OCI-LY3 (cell line): ENCODE measurements around the gene NINL.

Experiments used
- H2AFZ ChIP-seq: fragments of 200-600, 300-600 bp; shearing (Covaris generic); 2 replicates; pipeline ENCODE4 v1.6.0; 2014; ENCODE audit warnings: antibody characterized with exemption, low read depth, low read length
- H3K27ac ChIP-seq: fragments of 200-600, 300-600 bp; sonication (generic); 2 replicates; pipeline ENCODE4 v1.5.1; 2014; ENCODE audit warnings: mild to moderate bottlenecking, low read length, moderate library complexity, mixed read lengths
- H3K27me3 ChIP-seq: fragments of 200-600, 300-600 bp; sonication (generic); 2 replicates; pipeline ENCODE4 v1.6.1; 2014; ENCODE audit warnings: low read depth, low read length, mixed read lengths
- H3K36me3 ChIP-seq: fragments of 200-600, 300-600 bp; sonication (generic); replicated peaks from 2 replicates; pipeline ENCODE3; 2014; ENCODE audit warnings: low read depth, low read length, mixed read lengths
- H3K4me1 ChIP-seq: fragments of 300-600, 200-600 bp; sonication (generic); 2 replicates; pipeline ENCODE4 v1.6.1; 2014; ENCODE audit warnings: low read length, mixed read lengths
- H3K4me2 ChIP-seq: fragments of 200-600, 300-600 bp; sonication (generic); 2 replicates; pipeline ENCODE4 v1.6.1; 2014; ENCODE audit warnings: low read length, mixed read lengths
- H3K4me3 ChIP-seq: fragments of 300-600, 200-600 bp; sonication (generic); 2 replicates; pipeline ENCODE4 v1.5.1; 2014; ENCODE audit warnings: antibody characterized with exemption, mild to moderate bottlenecking, low read length, moderate library complexity
- H3K79me2 ChIP-seq: fragments of 300-600, 200-600 bp; shearing (Covaris generic); 2 replicates; pipeline ENCODE4 v1.6.1; 2014; ENCODE audit warnings: mild to moderate bottlenecking, low read length, mixed read lengths
- H3K9ac ChIP-seq: fragments of 300-600, 200-600 bp; shearing (Covaris generic); 2 replicates; pipeline ENCODE4 v1.6.0; 2014; ENCODE audit warnings: mild to moderate bottlenecking, low read length, moderate library complexity
- H3K9me3 ChIP-seq: fragments of 200-600, 300-600 bp; shearing (Covaris generic); 2 replicates; pipeline ENCODE4 v1.6.1; 2014; ENCODE audit warnings: low read length, mixed read lengths; ENCODE audit not compliant: insufficient read depth
- H4K20me1 ChIP-seq: fragments of 200-600, 300-600 bp; sonication (generic); 2 replicates; pipeline ENCODE4 v1.6.1; 2016; ENCODE audit warnings: low read length, mixed read lengths; ENCODE audit not compliant: insufficient read depth
- EZH2phosphoT487 ChIP-seq: fragments of 200-600 bp; shearing (Covaris generic); IDR thresholded peaks from 2 replicates; pipeline ENCODE4 v1.6.1; 2018; ENCODE audit warnings: antibody characterized with exemption, mixed run types, low read depth
- TF ChIP-seq, protein P1 (sequence below): fragments of 200-600, 300-600 bp; sonication (generic); IDR thresholded peaks from 2 replicates; pipeline ENCODE4 v1.5.1; 2014; ENCODE audit warnings: antibody characterized with exemption, low read length, low read depth

Gene NINL

GRCh38 chr20:25497586-25498279, 87.6 kb downstream of the NINL start:
- no peak overlapping the region for H3K27ac ChIP-seq

DNA sequence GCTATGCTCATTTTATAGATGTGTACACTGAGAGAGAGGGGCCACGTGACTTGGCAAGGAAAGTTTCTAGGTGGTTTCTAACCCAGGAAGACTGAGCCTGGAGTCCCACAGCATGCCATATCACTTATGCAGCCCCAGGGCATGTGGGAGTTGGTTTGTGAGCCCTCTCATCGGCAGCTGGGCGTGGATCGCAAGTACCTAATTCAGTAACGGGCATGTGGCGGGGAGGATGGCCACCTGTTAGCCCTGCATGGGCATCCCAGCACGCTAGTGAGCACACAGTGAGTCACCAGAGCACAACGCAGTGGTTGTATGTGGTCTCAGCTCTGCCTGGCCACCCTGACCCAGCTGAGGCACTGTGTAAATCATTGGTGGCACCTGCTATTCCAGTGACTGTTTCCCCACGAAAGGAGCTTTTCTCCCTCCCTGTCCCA, 88.3 kb downstream of the NINL start:
- Histone ChIP-seq H3K27ac (no peak overlapping the region), H2AFZ (no peak overlapping the region), H4K20me1 (no peaks in the 10 kb centered on the region), H3K4me3 (no peak overlapping the region), H3K36me3 (no peaks in the 10 kb centered on the region), H3K4me1 (no peaks in the 10 kb centered on the region), H3K9ac (no peak overlapping the region), H3K4me2 (no peak overlapping the region), H3K79me2 (no peaks in the 10 kb centered on the region), H3K9me3 (no peaks in the 10 kb centered on the region), H3K27me3 (no peaks in the 10 kb centered on the region)
- TF ChIP-seq EZH2phosphoT487, result no peak
- TF ChIP-seq, protein P1, sequence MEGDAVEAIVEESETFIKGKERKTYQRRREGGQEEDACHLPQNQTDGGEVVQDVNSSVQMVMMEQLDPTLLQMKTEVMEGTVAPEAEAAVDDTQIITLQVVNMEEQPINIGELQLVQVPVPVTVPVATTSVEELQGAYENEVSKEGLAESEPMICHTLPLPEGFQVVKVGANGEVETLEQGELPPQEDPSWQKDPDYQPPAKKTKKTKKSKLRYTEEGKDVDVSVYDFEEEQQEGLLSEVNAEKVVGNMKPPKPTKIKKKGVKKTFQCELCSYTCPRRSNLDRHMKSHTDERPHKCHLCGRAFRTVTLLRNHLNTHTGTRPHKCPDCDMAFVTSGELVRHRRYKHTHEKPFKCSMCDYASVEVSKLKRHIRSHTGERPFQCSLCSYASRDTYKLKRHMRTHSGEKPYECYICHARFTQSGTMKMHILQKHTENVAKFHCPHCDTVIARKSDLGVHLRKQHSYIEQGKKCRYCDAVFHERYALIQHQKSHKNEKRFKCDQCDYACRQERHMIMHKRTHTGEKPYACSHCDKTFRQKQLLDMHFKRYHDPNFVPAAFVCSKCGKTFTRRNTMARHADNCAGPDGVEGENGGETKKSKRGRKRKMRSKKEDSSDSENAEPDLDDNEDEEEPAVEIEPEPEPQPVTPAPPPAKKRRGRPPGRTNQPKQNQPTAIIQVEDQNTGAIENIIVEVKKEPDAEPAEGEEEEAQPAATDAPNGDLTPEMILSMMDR, result no peak

More at GRCh38 chr20:25497586-25498279, 87.6 kb downstream of the NINL start:
- no peaks in the 10 kb centered on the region for H3K4me1 ChIP-seq
- no peak overlapping the region for H2AFZ ChIP-seq
- H3K36me3 ChIP-seq, result no peaks in the 10 kb centered on the region
- H3K79me2 ChIP-seq, result no peaks in the 10 kb centered on the region
- H3K27me3 ChIP-seq, result no peaks in the 10 kb centered on the region
- H3K9me3 ChIP-seq, result no peaks in the 10 kb centered on the region
- H3K4me2 ChIP-seq, result no peak overlapping the region
- TF ChIP-seq EZH2phosphoT487, result no peak
- TF ChIP-seq, protein P1, result no peak
- H3K4me3 ChIP-seq, result no peak overlapping the region
- no peak overlapping the region for H3K9ac ChIP-seq
- H4K20me1 ChIP-seq, result no peaks in the 10 kb centered on the region

DNA sequence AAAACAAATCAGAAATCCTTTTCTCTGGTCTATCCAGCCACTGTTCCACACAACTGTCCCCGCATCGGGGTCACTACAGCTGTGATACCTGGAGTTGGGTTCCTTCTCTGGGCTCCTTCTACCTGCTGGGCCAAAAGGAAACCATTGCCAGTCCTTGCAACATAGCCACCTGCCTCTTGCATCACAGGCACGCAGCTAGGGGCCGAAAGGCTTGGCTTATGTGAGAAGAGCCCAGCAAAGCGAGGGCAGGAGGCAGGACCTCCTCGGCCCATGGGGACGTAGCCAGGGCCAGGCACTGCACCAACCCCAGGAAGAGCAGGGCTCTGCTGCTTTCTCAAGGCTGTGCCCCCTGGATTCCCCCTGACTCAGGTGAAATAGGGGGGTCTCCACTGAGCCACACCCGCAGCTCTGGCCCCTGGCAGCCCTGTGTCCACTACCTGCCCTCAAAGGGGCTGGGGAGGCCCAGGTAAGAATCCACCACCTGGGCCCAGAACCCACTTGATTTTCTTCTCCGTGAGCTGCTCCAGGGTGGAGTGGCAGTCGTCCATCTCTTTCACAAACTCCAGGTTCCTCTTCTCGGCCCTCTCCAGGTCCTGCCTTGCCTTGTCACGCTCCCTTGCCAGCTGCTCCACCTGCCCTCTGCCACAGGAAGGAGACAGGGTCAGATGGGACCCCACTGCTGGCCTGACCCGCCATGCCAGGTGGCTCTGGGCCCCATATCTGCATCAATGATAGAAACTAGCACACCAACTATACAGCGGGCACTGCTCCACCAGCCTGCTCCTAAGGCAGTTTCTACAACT, 89.0 kb downstream of the NINL start:
- H3K27ac ChIP-seq, result no peak overlapping the region
- no peaks in the 10 kb centered on the region for H3K36me3 ChIP-seq
- no peaks in the 10 kb centered on the region for H3K27me3 ChIP-seq
- H4K20me1 ChIP-seq, result no peaks in the 10 kb centered on the region
- H3K9me3 ChIP-seq, result no peaks in the 10 kb centered on the region
- TF ChIP-seq, protein P1, result no peak
- no peak for TF ChIP-seq EZH2phosphoT487
- H3K9ac ChIP-seq, result no peak overlapping the region
- no peaks in the 10 kb centered on the region for H3K79me2 ChIP-seq
- H3K4me3 ChIP-seq, result no peak overlapping the region
- H2AFZ ChIP-seq, result no peak overlapping the region
- H3K4me1 ChIP-seq, result no peaks in the 10 kb centered on the region
- no peak overlapping the region for H3K4me2 ChIP-seq

DNA sequence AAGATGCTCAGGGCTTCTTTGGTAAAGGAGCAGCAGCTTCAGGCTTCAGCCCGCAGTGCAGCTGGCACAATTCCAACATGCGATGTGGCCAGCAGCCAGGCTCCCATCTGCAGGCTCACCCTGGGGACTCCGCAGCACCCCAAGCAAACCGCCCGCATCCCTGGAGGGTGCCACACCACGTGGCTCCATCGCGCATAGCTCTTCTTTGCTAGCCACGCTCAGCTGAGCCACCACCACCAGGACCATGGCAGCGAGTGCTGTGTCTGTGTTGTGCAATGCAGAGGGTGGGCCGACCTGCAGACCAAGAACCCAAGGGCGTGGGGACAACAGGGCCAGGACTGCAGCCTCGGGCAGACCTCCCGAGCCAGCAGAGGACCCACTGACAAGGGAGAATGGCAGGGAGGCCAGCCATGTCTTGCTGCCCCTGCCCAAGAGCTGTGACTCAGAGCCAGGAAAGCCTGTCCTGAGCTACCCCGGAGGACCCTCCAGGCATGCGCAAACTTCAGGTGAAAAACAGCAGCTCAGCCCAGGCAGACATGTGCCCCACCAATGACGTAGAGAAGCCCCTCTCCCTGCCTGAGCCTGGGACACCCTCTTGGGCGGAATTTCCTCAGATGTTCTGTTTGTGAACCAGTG, 90.0 kb downstream of the NINL start:
- H3K79me2 ChIP-seq, result no peaks in the 10 kb centered on the region
- TF ChIP-seq, protein P1, result no peak
- TF ChIP-seq EZH2phosphoT487, result no peak
- H3K27ac ChIP-seq, result no peak overlapping the region
- no peak overlapping the region for H3K4me2 ChIP-seq
- no peak overlapping the region for H3K9ac ChIP-seq
- H3K27me3 ChIP-seq, result no peaks in the 10 kb centered on the region
- no peak overlapping the region for H2AFZ ChIP-seq
- H3K4me3 ChIP-seq, result no peak overlapping the region
- no peaks in the 10 kb centered on the region for H4K20me1 ChIP-seq
- no peaks in the 10 kb centered on the region for H3K4me1 ChIP-seq
- H3K36me3 ChIP-seq, result no peaks in the 10 kb centered on the region
- H3K9me3 ChIP-seq, result no peaks in the 10 kb centered on the region
